HL-60/S4 treated with retinoic acid at 250 ng/mL for 4 days and 3 days (cell line): ENCODE results near the gene STH.
"Not testable (repeated sequence)": the region's sequence is repeated elsewhere in the genome, so short reads cannot be mapped to it uniquely, and the experiment has no call there.

Experiments
- in situ Hi-C: fragments of 300-500 bp; cut with MboI; formaldehyde crosslinking; loops from 2 replicates; pipeline ENCODE4 v1.7.0; 2022; ENCODE audit warnings: low sequenced_read_pairs

STH gene

DNA sequence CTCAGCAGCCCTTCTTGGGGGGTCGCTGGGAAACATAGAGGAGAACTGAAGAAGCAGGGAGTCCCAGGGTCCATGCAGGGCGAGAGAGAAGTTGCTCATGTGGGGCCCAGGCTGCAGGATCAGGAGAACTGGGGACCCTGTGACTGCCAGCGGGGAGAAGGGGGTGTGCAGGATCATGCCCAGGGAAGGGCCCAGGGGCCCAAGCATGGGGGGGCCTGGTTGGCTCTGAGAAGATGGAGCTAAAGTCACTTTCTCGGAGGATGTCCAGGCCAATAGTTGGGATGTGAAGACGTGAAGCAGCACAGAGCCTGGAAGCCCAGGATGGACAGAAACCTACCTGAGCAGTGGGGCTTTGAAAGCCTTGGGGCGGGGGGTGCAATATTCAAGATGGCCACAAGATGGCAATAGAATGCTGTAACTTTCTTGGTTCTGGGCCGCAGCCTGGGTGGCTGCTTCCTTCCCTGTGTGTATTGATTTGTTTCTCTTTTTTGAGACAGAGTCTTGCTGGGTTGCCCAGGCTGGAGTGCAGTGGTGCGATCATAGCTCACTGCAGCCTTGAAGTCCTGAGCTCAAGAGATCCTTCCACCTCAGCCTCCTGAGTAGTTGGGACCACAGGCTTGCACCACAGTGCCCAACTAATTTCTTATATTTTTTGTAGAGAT, 3.4 kb downstream of the STH start:
- in situ Hi-C loops: no loop called here

DNA sequence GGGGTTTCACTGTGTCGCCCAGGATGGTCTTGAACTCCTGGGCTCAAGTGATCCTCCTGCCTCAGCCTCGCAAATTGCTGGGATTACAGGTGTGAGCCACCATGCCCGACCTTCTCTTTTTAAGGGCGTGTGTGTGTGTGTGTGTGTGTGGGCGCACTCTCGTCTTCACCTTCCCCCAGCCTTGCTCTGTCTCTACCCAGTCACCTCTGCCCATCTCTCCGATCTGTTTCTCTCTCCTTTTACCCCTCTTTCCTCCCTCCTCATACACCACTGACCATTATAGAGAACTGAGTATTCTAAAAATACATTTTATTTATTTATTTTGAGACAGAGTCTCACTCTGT, 3.9 kb downstream of the STH start:
- in situ Hi-C loops: no loop called here

DNA sequence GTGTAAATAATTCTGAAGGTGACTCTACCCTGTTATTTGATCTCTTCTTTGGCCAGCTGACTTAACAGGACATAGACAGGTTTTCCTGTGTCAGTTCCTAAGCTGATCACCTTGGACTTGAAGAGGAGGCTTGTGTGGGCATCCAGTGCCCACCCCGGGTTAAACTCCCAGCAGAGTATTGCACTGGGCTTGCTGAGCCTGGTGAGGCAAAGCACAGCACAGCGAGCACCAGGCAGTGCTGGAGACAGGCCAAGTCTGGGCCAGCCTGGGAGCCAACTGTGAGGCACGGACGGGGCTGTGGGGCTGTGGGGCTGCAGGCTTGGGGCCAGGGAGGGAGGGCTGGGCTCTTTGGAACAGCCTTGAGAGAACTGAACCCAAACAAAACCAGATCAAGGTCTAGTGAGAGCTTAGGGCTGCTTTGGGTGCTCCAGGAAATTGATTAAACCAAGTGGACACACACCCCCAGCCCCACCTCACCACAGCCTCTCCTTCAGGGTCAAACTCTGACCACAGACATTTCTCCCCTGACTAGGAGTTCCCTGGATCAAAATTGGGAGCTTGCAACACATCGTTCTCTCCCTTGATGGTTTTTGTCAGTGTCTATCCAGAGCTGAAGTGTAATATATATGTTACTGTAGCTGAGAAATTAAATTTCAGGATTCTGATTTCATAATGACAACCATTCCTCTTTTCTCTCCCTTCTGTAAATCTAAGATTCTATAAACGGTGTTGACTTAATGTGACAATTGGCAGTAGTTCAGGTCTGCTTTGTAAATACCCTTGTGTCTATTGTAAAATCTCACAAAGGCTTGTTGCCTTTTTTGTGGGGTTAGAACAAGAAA, 5.1 kb downstream of the STH start:
- in situ Hi-C loops: no loop called here

GRCh38 chr17:46006082-46006481, 7.0 kb downstream of the STH start:
- in situ Hi-C loops: not testable (repeated sequence)

DNA sequence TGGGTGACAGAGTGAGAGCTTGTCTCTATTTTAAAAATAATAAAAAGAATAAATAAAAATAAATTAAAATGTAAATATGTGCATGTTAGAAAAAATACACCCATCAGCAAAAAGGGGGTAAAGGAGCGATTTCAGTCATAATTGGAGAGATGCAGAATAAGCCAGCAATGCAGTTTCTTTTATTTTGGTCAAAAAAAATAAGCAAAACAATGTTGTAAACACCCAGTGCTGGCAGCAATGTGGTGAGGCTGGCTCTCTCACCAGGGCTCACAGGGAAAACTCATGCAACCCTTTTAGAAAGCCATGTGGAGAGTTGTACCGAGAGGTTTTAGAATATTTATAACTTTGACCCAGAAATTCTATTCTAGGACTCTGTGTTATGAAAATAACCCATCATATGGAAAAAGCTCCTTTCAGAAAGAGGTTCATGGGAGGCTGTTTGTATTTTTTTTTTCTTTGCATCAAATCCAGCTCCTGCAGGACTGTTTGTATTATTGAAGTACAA, 8.5 kb downstream of the STH start:
- in situ Hi-C loops: no loop called here

- in situ Hi-C loops: no loop called here
Measured at GRCh38 chr17:46008591-46008990, 9.5 kb downstream of the STH start.

DNA sequence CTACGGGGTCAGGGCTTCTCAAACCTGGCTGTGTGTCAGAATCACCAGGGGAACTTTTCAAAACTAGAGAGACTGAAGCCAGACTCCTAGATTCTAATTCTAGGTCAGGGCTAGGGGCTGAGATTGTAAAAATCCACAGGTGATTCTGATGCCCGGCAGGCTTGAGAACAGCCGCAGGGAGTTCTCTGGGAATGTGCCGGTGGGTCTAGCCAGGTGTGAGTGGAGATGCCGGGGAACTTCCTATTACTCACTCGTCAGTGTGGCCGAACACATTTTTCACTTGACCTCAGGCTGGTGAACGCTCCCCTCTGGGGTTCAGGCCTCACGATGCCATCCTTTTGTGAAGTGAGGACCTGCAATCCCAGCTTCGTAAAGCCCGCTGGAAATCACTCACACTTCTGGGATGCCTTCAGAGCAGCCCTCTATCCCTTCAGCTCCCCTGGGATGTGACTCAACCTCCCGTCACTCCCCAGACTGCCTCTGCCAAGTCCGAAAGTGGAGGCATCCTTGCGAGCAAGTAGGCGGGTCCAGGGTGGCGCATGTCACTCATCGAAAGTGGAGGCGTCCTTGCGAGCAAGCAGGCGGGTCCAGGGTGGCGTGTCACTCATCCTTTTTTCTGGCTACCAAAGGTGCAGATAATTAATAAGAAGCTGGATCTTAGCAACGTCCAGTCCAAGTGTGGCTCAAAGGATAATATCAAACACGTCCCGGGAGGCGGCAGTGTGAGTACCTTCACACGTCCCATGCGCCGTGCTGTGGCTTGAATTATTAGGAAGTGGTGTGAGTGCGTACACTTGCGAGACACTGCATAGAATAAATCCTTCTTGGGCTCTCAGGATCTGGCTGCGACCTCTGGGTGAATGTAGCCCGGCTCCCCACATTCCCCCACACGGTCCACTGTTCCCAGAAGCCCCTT, 10.9 kb downstream of the STH start:
- in situ Hi-C loops: no loop called here

- in situ Hi-C loops: no loop called here
Measured at GRCh38 chr17:46010597-46011186, 11.6 kb downstream of the STH start.

GRCh38 chr17:46011711-46012505, 12.9 kb downstream of the STH start:
- in situ Hi-C loops: no loop called here

- in situ Hi-C loops: no loop called here
Measured at GRCh38 chr17:46012506-46013079, 13.5 kb downstream of the STH start.

DNA sequence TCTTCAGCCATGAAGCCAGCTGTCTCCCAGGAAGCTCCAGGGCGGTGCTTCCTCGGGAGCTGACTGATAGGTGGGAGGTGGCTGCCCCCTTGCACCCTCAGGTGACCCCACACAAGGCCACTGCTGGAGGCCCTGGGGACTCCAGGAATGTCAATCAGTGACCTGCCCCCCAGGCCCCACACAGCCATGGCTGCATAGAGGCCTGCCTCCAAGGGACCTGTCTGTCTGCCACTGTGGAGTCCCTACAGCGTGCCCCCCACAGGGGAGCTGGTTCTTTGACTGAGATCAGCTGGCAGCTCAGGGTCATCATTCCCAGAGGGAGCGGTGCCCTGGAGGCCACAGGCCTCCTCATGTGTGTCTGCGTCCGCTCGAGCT, 14.1 kb downstream of the STH start:
- in situ Hi-C loops: no loop called here

GRCh38 chr17:46013502-46014165, 14.6 kb downstream of the STH start:
- in situ Hi-C loops: no loop called here

DNA sequence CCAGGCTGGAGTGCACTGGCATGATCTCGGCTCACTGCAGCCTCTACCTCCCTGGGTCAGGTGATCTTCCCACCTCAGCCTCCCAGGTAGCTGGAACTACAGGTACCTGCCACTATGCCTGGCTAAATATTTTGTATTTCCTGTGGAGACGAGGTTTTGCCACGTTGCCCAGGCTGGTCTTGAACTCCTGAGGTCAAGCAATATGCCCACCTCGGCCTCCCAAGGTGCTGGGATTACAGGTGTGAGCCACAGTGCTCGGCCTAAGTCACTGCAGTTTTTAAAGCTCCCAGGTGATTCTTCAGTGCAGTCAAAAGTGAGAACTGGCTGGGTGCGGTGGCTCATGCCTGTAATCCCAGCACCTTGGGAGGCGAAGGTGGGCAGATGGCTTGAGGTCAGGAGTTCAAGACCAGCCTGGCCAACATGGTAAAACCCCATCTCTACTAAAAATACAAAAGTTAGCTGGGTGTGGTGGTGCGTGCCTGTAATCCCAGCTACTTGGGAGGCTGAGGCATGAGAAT, 20.4 kb downstream of the STH start:
- in situ Hi-C loops: not testable (repeated sequence)

- in situ Hi-C loops: no loop called here
Measured at GRCh38 chr17:46020023-46020761, 21.1 kb downstream of the STH start.

GRCh38 chr17:46020998-46021397, 21.9 kb downstream of the STH start:
- in situ Hi-C loops: no loop called here

DNA sequence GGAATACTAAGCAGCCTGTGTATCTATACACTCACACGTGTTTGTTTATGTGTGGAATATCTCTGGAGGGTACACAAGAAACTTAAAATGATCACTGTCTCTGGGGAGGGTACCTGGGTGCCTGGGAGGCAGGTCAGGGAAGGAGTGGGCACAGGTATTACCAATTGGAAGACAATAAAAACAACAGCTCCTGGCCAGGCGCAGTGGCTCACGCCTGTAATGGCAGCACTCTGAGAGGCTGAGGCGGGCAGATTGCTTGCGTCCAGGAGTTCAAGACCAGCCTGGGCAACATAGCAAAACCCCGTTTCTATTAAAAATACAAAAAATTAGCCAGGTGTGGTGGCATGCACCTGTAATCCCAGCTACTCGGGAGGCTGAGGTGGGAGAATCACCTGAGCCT, 24.3 kb downstream of the STH start:
- in situ Hi-C loops: not testable (repeated sequence)

- in situ Hi-C loops: no loop called here
Measured at GRCh38 chr17:46023783-46024388, 24.8 kb downstream of the STH start.

DNA sequence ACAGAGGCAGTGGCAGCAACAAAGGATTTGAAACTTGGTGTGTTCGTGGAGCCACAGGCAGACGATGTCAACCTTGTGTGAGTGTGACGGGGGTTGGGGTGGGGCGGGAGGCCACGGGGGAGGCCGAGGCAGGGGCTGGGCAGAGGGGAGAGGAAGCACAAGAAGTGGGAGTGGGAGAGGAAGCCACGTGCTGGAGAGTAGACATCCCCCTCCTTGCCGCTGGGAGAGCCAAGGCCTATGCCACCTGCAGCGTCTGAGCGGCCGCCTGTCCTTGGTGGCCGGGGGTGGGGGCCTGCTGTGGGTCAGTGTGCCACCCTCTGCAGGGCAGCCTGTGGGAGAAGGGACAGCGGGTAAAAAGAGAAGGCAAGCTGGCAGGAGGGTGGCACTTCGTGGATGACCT, 25.5 kb downstream of the STH start:
- in situ Hi-C loops: no loop called here
